H1 (cell line): ENCODE results near the gene SYF2. TPM values are rescaled to one million over a fixed set of nuclear protein-coding genes. Genes with fewer than 3 reads are reported as not detected.

Experiments
- FOSL1 ChIP-seq: IDR thresholded peaks from 2 replicates; pipeline ENCODE4 v1.6.1; 2011; ENCODE audit warnings: mild to moderate bottlenecking, low read depth, low read length, moderate library complexity; ENCODE audit not compliant: insufficient read depth
- SRF ChIP-seq: IDR thresholded peaks from 2 replicates; pipeline ENCODE4 v1.6.1; 2011; ENCODE audit warnings: mild to moderate bottlenecking, low read depth, low read length, moderate library complexity
- YY1 ChIP-seq: IDR thresholded peaks from 2 replicates; pipeline ENCODE4 v1.6.1; 2011; ENCODE audit warnings: low read depth, mild to moderate bottlenecking, low read length
- polyA plus RNA-seq, 7 experiments: library from polyadenylated mRNA; depleted of rRNA in 3 of 7; stranded (reverse) in 5 of 7; unstranded in 2 of 7; fragments of >200 nt in 5 of 7; fragments of 200-250 nt in 2 of 7; gene quantifications; 1 replicate in 5 of 7; 2 replicates in 1 of 7; 4 replicates in 1 of 7; pipeline versions ENCODE4 v1.2.1 to v1.2.3, GENCODE V29; 2011 to 2013; ENCODE audit warnings: missing spikeins in 2 of 7, mixed read lengths in 2 of 7
- total RNA-seq: library from RNA; stranded (reverse); fragmentation: NEBNext Ultra II Directional; extraction: Animal tissue kit (Norgen Biotek cat#: 25700); gene quantifications from 2 replicates; pipeline ENCODE4 v1.2.1, GENCODE V29; 2021

The SYF2 gene
- total and polyA plus RNA-seq, 2 of the 8 experiments (the other 6 are each of a cell fraction or from before 2014, with no cell fraction given), result 7.5 to 33.0 TPM

DNA sequence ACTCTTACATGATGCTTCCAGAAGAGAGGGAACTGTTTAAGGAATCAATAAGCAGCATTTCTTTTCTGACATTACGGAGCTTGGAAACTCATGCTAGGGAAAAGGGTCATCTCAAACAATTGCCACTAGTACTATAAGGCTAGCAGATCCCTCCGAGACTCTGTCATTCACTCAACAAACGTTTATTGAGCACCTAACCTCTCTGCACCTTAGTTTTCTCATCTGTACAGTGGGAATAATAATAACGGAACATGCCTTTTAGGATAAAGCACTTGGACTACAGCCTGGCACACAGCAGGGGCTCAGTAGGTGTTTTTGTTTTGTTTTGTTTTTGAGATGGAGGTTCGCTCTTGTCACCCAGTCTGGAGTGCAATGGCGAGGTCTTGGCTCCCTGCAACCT is 51.3 kb downstream of the SYF2 start (continued):
- no peak for TF ChIP-seq YY1
- TF ChIP-seq SRF, result no peak
- TF ChIP-seq FOSL1, result no peak
- TF ChIP-seq, all 59 proteins: peak for 0
